DND-41 (cell line): ENCODE measurements around the gene NPIPA2.
"Not testable (repeated sequence)": the region's sequence is repeated elsewhere in the genome, so short reads cannot be mapped to it uniquely, and the experiment has no call there.

Experiments
- ATAC-seq: fragments of 200-7000 bp; cut with Tn5 transposase; 3 replicates; pipeline ENCODE4 v1.9.1; 2021; ENCODE audit warnings: low read depth; ENCODE audit not compliant: insufficient read depth
- DNase-seq: peaks from one replicate; pipeline ENCODE4 v3.0.0-alpha.2; 2020
- H2AFZ ChIP-seq: 2 replicates; pipeline ENCODE4 v1.6.0; 2012; ENCODE audit warnings: low read depth, low read length
- H3K27ac ChIP-seq: 2 replicates; pipeline ENCODE4 v1.5.1; 2012; ENCODE audit warnings: low read length, inconsistent platforms
- H3K27me3 ChIP-seq: fragments of 200-600 bp; sonication (generic); 2 replicates; pipeline ENCODE4 v1.6.0; 2012; ENCODE audit warnings: low read length, mild to moderate bottlenecking, inconsistent platforms; ENCODE audit not compliant: insufficient read depth, poor library complexity
- H3K36me3 ChIP-seq: 2 replicates; pipeline ENCODE4 v1.5.1; 2012; ENCODE audit warnings: low read length, inconsistent platforms; ENCODE audit not compliant: insufficient read depth
- H3K4me1 ChIP-seq: 2 replicates; pipeline ENCODE4 v1.5.1; 2012; ENCODE audit warnings: mild to moderate bottlenecking, low read length; ENCODE audit not compliant: insufficient read depth
- H3K4me2 ChIP-seq: 2 replicates; pipeline ENCODE4 v1.6.0; 2012; ENCODE audit warnings: mild to moderate bottlenecking, moderate library complexity, low read length, inconsistent platforms; ENCODE audit not compliant: insufficient read depth
- H3K4me3 ChIP-seq, 2 experiments: fragments of 200-600 bp in 1 of 2; shearing (Covaris generic) in 1 of 2; 2 replicates each; pipeline ENCODE4 v1.5.1; 2012 to 2016; ENCODE audit warnings: inconsistent platforms in 2 of 2, low read length in 2 of 2, mild to moderate bottlenecking in 2 of 2, low read depth in 1 of 2, moderate library complexity in 1 of 2
- H3K79me2 ChIP-seq: 2 replicates; pipeline ENCODE4 v1.6.0; 2012; ENCODE audit warnings: low read length, inconsistent platforms; ENCODE audit not compliant: insufficient read depth
- H3K9ac ChIP-seq: 2 replicates; pipeline ENCODE4 v1.6.0; 2012; ENCODE audit warnings: low read depth, mild to moderate bottlenecking, inconsistent platforms, low read length, moderate library complexity
- H3K9me3 ChIP-seq: 2 replicates; pipeline ENCODE4 v1.5.1; 2012; ENCODE audit warnings: low read length, moderate library complexity, mild to moderate bottlenecking, inconsistent platforms; ENCODE audit not compliant: insufficient read depth, severe bottlenecking
- H4K20me1 ChIP-seq: 2 replicates; pipeline ENCODE4 v1.6.0; 2012; ENCODE audit warnings: low read length; ENCODE audit not compliant: insufficient read depth

The NPIPA2 gene

GRCh38 chr16:14742273-14743128, at the start of gene NPIPA2:
Gene NPIPA2, plus strand, starts transcription at chr16:14742533. Its CDS starts 5,533 bp downstream, at chr16:14748066.
- not testable (repeated sequence) for H3K9me3 ChIP-seq, H3K79me2 ChIP-seq, DNase-seq, H3K4me3 ChIP-seq, H4K20me1 ChIP-seq, H2AFZ ChIP-seq, H3K4me1 ChIP-seq, H3K9ac ChIP-seq, H3K27ac ChIP-seq, H3K4me2 ChIP-seq, H3K27me3 ChIP-seq, H3K36me3 ChIP-seq
- ATAC-seq, result peak; percentile 98

DNA sequence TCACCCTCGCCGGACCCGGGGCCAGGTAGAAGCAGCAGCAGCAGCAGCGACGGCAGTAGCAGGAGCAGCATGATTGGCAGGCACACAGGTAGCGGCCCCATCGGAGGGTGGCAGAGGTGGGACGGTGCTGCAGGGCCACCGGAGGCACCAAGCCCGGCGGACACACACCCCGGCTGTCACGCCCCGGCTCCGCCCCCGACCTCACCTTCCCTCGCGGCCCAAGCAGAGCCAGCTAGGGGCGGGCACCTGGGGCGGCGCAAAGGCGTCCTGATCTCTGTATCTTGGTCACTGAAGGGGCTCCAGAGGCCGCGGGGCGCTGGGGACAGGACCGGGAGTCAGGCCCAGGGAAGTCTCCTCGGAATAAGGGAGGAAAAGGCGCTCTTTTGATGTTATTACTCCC, 48.2 kb upstream of the NPIPA2 start, which contains the start of gene PLA2G10:
TSS of gene PLA2G10 (minus strand) at position 180 of the 400 bp plus-strand sequence. CDS start at position 101, 79 bp downstream.
- H3K4me1 ChIP-seq, H3K9me3 ChIP-seq, H3K27ac ChIP-seq, H3K4me2 ChIP-seq, H3K27me3 ChIP-seq, H3K79me2 ChIP-seq, DNase-seq, H3K4me3 ChIP-seq, H3K36me3 ChIP-seq, H3K9ac ChIP-seq, H4K20me1 ChIP-seq, ATAC-seq, H2AFZ ChIP-seq: not testable (repeated sequence)

GRCh38 chr16:14701859-14702258, 40.5 kb upstream of the NPIPA2 start:
- not testable (repeated sequence) for H3K4me1 ChIP-seq, H3K4me3 ChIP-seq, DNase-seq, H3K36me3 ChIP-seq, H4K20me1 ChIP-seq, H2AFZ ChIP-seq, H3K4me2 ChIP-seq, H3K79me2 ChIP-seq, H3K9me3 ChIP-seq, H3K27me3 ChIP-seq, H3K27ac ChIP-seq, H3K9ac ChIP-seq, ATAC-seq

GRCh38 chr16:14702672-14703071, 39.7 kb upstream of the NPIPA2 start:
- H3K27me3 ChIP-seq, H3K9me3 ChIP-seq, DNase-seq, H3K9ac ChIP-seq, H3K4me1 ChIP-seq, H3K4me2 ChIP-seq, H3K4me3 ChIP-seq, H2AFZ ChIP-seq, H4K20me1 ChIP-seq, H3K79me2 ChIP-seq, H3K36me3 ChIP-seq, H3K27ac ChIP-seq, ATAC-seq: not testable (repeated sequence)

GRCh38 chr16:14703156-14704011, 38.9 kb upstream of the NPIPA2 start, which contains the start of gene NPIPA3:
Gene NPIPA3, plus strand, starts transcription at chr16:14703411. Its CDS starts 5,533 bp downstream, at chr16:14708944.
- not testable (repeated sequence) for H3K4me3 ChIP-seq, H3K4me1 ChIP-seq, H3K27ac ChIP-seq, H3K79me2 ChIP-seq, H3K4me2 ChIP-seq, DNase-seq, H3K9ac ChIP-seq, H4K20me1 ChIP-seq, H3K36me3 ChIP-seq, H3K9me3 ChIP-seq, H2AFZ ChIP-seq, H3K27me3 ChIP-seq
- ATAC-seq, result peak; percentile 97

GRCh38 chr16:14733233-14733632, 9.1 kb upstream of the NPIPA2 start:
- not testable (repeated sequence) for H3K4me2 ChIP-seq

GRCh38 chr16:14740832-14741385, 1.4 kb upstream of the NPIPA2 start:
- ATAC-seq, H4K20me1 ChIP-seq, H3K4me3 ChIP-seq, H2AFZ ChIP-seq, H3K4me2 ChIP-seq, H3K4me1 ChIP-seq, H3K9me3 ChIP-seq, DNase-seq, H3K9ac ChIP-seq, H3K36me3 ChIP-seq, H3K79me2 ChIP-seq, H3K27me3 ChIP-seq, H3K27ac ChIP-seq: not testable (repeated sequence)

More at GRCh38 chr16:14733233-14733632, 9.1 kb upstream of the NPIPA2 start:
- not testable (repeated sequence) for H3K27me3 ChIP-seq, H3K4me1 ChIP-seq, H2AFZ ChIP-seq, ATAC-seq, H3K4me3 ChIP-seq, H4K20me1 ChIP-seq, H3K36me3 ChIP-seq, H3K9ac ChIP-seq, H3K9me3 ChIP-seq, H3K27ac ChIP-seq, DNase-seq, H3K79me2 ChIP-seq
